Spinal cord (tissue), 10 donors: Measurements from ENCODE around the gene BTBD16. TPM values are rescaled to one million over a fixed set of nuclear protein-coding genes. Genes with fewer than 3 reads are reported as not detected.
A peak's percentile ranks its signal among the peaks of the same experiment; 100 is the strongest.

ENCODE experiments used
- DNase-seq, 6 donors: peaks; one replicate each; pipeline versions ENCODE4 v3.0.0 to v3.0.0-alpha.2; 2013 to 2015; ENCODE audit warnings: low spot score in 6 of 6, low read depth in 4 of 6
- H3K27ac ChIP-seq: one replicate; pipeline ENCODE4 v1.5.1; 2013; ENCODE audit warnings: low read depth, low read length, control low read depth
- H3K27me3 ChIP-seq: one replicate; pipeline ENCODE4 v1.6.1; 2013; ENCODE audit warnings: low read length; ENCODE audit not compliant: control insufficient read depth, insufficient read depth
- H3K36me3 ChIP-seq: one replicate; pipeline ENCODE4 v1.6.1; 2013; ENCODE audit warnings: low read length; ENCODE audit not compliant: control insufficient read depth, insufficient read depth
- H3K4me1 ChIP-seq: one replicate; pipeline ENCODE4 v1.6.1; 2013; ENCODE audit warnings: low read length; ENCODE audit not compliant: control insufficient read depth, insufficient read depth
- H3K4me3 ChIP-seq: one replicate; pipeline ENCODE4 v1.5.1; 2013; ENCODE audit warnings: low read depth, low read length, control low read depth
- H3K9me3 ChIP-seq: one replicate; pipeline ENCODE4 v1.6.1; 2013; ENCODE audit warnings: low read length; ENCODE audit not compliant: control insufficient read depth, insufficient read depth
- WGBS: methylation state at CpG from one replicate; pipeline ENCODE4 v1.1.5; 2013; ENCODE audit warnings: missing lambda C conversion rate; ENCODE audit not compliant: insufficient coverage; 5-methylcytosine and 5-hydroxymethylcytosine counted together
- polyA plus RNA-seq, 2 donors: library from polyadenylated mRNA; unstranded; fragments of 120-200 nt; gene quantifications; one replicate each; pipeline ENCODE4 v1.2.1, GENCODE V29; 2013; ENCODE audit not compliant: insufficient read length in 2 of 2
- total RNA-seq, 2 donors: library from RNA; depleted of rRNA in 1 of 2; stranded (reverse); fragments of 120-200 nt in 1 of 2; fragments of >200 nt in 1 of 2; gene quantifications; one replicate each; pipeline versions ENCODE4 v1.2.3 to v1.2.4, GENCODE V29; 2013 to 2014
- donor health status: healthy.

BTBD16 gene
- total and polyA plus RNA-seq, 4 donors: 0.59 to 2.5 (median 1.4) TPM

DNA sequence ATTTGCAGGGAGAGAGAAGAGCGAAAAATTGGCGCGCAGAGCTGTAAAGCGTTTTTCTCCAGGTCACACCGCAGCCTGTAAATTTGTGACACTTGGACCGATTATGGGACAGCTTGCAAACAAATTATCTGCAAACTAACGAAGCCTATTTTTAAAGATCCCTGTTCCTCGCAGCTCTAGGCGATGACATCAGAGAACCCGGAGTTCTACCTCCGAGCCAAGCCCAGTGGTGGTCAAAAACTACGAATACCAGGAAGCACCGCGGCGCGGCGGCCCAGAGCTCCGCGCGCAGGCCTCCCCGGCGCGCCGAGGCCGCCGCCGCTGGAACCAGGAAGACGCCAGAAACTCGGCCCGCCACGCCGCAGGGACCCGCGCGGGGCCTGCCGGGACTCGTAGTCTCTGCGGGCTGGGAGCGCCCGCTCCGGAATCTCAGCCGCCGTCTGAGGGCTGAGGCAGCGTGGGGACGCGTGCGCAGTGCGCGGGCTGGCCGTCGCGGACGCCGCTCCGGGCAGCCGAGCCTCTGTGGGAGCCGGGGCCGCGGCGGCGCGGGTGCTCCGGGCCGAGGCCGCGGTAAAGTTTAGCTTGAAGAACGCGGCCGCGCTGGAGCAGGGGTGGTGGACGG, 103.3 kb downstream of the BTBD16 start, which contains the start of gene PLEKHA1:
Gene PLEKHA1, plus strand, starts transcription at position 472 of the 622 bp plus-strand sequence. CDS start 18,493 bp downstream, outside the sequence.
- peak; percentile 80 to 99 (median 90) for DNase-seq
- H3K36me3 ChIP-seq: no peaks in the 10 kb centered on the region
- peak within 1 kb of the TSS; percentile 80 for H3K27ac ChIP-seq
- no peaks in the 10 kb centered on the region for H3K27me3 ChIP-seq
- no peaks in the 10 kb centered on the region for H3K9me3 ChIP-seq
- peak within 1 kb of the TSS; percentile 72 for H3K4me3 ChIP-seq
- under 1% methylated on average over 69 of the region's 71 CpGs for WGBS
- peaks cover 9% of the 10 kb centered on the region for H3K4me1 ChIP-seq

DNA sequence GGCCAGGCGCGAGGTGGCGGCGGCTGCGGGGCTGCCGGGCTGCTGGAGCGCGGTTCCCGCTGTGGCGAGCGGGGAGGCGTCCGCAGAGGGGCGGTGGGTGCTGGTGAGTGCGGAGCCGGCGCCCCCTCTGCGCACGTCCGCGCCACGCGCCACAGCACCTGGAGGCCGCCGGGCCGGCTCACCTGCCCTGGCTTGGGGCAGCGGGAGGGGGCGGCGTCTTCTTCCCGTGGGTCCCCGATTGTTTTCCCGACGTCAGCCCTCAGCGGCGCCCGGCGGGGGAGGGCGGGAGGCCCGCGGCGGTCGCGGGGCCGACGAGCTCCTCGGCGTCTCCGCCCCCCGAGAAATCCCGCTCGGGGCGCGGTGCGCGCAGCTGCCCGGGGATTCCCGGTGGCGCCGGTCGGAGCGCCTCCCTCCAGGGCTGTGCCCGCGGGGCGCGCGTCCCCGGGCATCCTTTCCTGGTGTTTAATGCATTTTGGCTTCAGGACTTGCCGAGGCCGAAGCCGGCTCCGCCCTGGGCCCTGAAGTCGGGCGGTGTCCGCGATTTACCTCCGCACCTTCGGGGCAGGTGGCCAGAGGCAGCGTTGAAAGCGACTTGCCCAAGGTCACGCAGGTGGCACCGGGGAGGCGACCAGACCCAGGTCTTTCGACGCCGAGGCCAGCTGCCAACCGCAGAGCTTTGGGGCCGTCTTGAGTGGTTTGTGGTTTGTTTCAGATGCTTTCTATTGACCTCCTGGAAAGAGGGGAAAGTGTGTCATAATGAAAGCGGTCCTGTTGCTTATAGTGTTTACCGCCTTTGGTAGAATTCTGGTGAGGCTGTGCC, 104.0 kb downstream of the BTBD16 start:
- H3K9me3 ChIP-seq: no peaks in the 10 kb centered on the region
- peak in 2 of 6 donors; percentile 54 to 78 for DNase-seq
- under 1% methylated on average over 89 of the region's 89 CpGs for WGBS
- H3K4me1 ChIP-seq: peaks cover 9% of the 10 kb centered on the region
- H3K4me3 ChIP-seq: peak overlapping the region; percentile 54
- H3K27ac ChIP-seq: peak overlapping the region; percentile 19
- H3K36me3 ChIP-seq: no peaks in the 10 kb centered on the region
- H3K27me3 ChIP-seq: no peaks in the 10 kb centered on the region

DNA sequence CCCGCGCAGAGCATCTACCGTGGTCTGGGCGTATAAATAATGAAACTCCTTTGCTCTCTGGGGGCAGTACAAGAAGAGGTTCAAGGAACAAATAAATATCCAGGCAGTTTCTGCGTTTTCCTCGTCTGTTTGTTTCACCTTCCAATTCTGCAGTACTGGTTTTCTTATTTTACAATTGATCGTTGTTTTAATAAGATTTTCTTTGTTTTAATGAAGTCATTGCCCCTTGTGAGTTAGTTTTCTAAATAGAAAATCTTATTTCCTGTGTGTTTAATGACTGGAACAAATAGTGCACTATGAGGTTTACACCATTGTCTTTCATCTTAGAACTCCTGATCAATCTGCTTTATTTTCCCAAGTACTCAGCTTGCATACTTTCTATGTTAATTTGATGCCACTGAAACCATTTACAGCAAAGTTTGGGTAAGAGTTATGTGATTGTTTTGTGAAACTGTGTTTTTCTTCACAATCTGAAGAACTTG, 104.6 kb downstream of the BTBD16 start:
- 4% methylated on average over 4 of the region's 7 CpGs for WGBS
- peak in 1 of 6 donors; percentile 74 for DNase-seq
- no peaks in the 10 kb centered on the region for H3K9me3 ChIP-seq
- peak overlapping the region; percentile 19 for H3K27ac ChIP-seq
- no peaks in the 10 kb centered on the region for H3K36me3 ChIP-seq
- H3K4me1 ChIP-seq: peaks cover 9% of the 10 kb centered on the region
- H3K4me3 ChIP-seq: peak overlapping the region; percentile 54
- no peaks in the 10 kb centered on the region for H3K27me3 ChIP-seq

DNA sequence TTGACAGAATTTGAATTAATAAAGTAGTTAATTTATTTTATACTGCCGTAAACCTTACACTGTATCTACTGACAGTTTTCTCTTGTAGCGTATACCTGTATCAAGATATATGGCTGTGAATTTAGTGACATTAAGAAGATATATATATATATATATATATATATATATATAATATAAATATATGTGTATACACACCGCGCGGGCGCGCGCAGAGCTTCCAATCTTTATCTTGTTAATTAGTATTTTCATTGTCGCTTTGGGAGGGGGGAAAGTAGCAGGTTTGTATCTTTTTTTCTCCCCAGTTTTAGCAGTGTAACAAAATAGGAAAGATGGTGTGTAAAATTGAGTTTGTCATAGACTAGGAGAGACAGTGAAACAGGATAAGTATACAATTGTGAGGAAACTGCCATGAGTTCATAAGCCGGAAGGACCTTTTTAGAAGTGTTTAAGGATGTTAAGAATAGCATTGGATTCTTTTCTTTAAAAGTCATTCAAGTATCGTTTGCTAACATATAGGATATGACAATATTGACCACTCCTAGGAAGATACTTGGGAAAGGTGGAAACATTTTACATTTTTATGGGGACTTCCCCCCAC, 105.4 kb downstream of the BTBD16 start:
- Histone ChIP-seq H3K4me1 (peaks cover 9% of the 10 kb centered on the region), H3K9me3 (no peaks in the 10 kb centered on the region), H3K36me3 (no peaks in the 10 kb centered on the region), H3K4me3 (no peak overlapping the region), H3K27me3 (no peaks in the 10 kb centered on the region), H3K27ac (peak overlapping the region; percentile 16)
- no peak for DNase-seq
- 40% methylated on average over 1 of the region's 11 CpGs for WGBS

DNA sequence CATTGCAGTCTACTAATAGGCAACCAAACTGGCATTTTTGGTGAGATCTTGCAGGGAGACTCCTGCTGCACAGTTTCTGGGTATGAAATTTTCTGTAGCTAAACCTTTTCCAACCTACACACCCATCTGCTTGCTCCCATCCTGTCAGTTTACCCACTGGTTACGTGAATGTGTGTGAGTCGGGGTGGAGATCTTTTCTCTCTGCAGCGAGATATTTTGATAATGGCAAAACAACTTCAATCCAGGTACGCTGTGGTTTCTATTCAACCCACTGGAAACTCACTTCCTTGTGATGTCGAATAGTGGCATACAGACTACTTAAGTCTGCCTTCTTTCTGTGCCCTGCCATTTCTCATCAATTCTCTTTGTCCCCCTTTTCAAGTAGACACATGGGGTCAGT, 107.9 kb downstream of the BTBD16 start:
- 91% methylated on average over 3 of the region's 5 CpGs for WGBS
- no peak overlapping the region for H3K27ac ChIP-seq
- H3K27me3 ChIP-seq: no peaks in the 10 kb centered on the region
- H3K9me3 ChIP-seq: no peaks in the 10 kb centered on the region
- H3K4me3 ChIP-seq: no peak overlapping the region
- peaks cover 5% of the 10 kb centered on the region for H3K4me1 ChIP-seq
- no peaks in the 10 kb centered on the region for H3K36me3 ChIP-seq
- no peak for DNase-seq

DNA sequence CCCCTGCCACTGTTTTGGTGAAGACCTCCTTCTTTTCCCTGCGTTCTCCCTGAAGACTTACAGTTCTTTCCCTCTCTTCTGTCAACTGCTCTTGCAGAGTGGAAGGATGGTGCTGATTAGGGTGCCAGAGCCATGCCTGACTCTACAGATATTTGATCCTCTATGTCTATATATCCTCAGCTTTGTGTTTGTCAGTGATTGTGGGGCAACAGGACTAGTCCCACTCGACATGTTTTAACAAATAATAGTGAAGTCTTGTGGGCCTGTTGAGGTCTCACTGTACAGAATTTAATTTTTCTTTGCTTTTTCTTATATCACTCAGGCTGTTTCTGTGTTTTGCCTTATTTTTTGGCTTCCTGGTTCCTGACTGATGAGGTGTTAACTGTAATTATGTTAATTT, 108.4 kb downstream of the BTBD16 start:
- H3K4me1 ChIP-seq: peaks cover 5% of the 10 kb centered on the region
- no CpG with 5 or more reads among the region's 2 CpGs for WGBS
- no peaks in the 10 kb centered on the region for H3K9me3 ChIP-seq
- no peak overlapping the region for H3K4me3 ChIP-seq
- no peak for DNase-seq
- H3K27me3 ChIP-seq: no peaks in the 10 kb centered on the region
- H3K36me3 ChIP-seq: no peaks in the 10 kb centered on the region
- H3K27ac ChIP-seq: no peak overlapping the region

DNA sequence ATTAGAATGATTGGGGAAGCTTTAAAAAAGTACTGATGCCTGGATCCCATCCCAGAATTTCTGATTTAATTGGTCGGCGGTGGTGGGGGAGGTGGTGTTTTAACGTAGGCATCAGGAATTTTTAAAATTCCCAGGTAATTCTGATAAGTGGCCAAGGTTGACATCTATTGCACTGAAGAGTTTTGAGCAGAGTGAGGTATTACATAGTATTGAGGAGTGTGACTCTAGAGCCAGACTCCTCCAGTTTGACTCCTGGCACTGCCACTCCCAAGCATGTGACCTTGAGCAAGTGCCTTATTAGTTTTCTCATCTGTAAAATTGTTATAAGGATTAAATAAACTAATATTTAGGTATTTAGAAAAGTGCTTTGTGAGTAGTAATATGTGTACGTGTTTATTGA, 109.6 kb downstream of the BTBD16 start:
- Histone ChIP-seq H3K4me1 (no peaks in the 10 kb centered on the region), H3K4me3 (no peak overlapping the region), H3K9me3 (no peaks in the 10 kb centered on the region), H3K36me3 (no peaks in the 10 kb centered on the region), H3K27ac (no peak overlapping the region), H3K27me3 (no peaks in the 10 kb centered on the region)
- no peak for DNase-seq
- WGBS: 93% methylated on average over 3 of the region's 4 CpGs

DNA sequence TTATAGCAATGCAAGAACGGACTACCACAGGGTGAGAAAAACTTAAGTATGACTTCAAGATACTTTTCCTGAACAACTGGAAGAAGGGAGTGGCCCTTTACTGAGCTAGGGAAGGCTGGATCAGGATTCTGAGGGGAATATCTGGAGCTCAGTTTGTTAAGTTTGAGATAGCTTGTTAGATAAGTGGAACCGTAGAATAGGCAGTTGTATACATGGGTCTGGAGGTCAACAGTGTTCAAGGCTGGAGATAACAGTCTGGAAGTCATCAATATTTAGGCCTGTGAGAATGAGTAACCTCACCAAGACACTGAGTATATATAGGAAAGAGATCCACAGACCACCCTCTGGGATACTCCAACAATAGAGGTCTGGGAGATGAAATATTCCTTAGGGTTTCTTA, 110.6 kb downstream of the BTBD16 start:
- no peaks in the 10 kb centered on the region for H3K27me3 ChIP-seq
- 95% methylated on average over 2 of the region's 2 CpGs for WGBS
- no peaks in the 10 kb centered on the region for H3K9me3 ChIP-seq
- H3K4me3 ChIP-seq: no peak overlapping the region
- H3K27ac ChIP-seq: no peak overlapping the region
- H3K36me3 ChIP-seq: no peaks in the 10 kb centered on the region
- no peak for DNase-seq
- H3K4me1 ChIP-seq: no peaks in the 10 kb centered on the region

DNA sequence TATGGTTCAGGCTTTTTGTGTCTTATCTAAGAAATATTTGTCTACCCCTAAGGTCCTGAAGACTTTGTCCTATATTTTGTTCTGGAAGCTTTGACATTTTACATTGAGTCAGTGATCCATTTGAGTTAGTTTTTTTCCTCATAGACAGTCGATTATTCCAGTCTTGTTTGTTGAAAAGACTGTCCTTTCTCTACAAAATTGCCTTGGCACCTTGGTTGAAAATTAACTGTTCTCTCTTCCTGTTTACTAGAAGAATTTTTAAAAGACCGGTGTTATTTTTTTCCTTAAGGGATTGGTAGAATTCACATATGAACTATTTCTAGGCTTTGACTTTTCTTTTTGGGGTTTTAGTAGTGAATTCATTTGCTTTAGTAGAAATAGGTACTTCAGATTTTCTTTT, 115.4 kb downstream of the BTBD16 start:
- H3K36me3 ChIP-seq: no peaks in the 10 kb centered on the region
- no peaks in the 10 kb centered on the region for H3K27me3 ChIP-seq
- no peak for DNase-seq
- no peak overlapping the region for H3K27ac ChIP-seq
- WGBS: no CpG with 5 or more reads among the region's 2 CpGs
- H3K4me1 ChIP-seq: no peaks in the 10 kb centered on the region
- H3K4me3 ChIP-seq: no peak overlapping the region
- H3K9me3 ChIP-seq: no peaks in the 10 kb centered on the region
